OCI-M2 (cell line): ENCODE data around the gene NEGR1.

Source experiments
- DNase-seq: peaks from one replicate; lab custom pipeline; 2025; ENCODE audit not compliant: unreplicated experiment; lab: John Stamatoyannopoulos, UW

NEGR1 gene

DNA sequence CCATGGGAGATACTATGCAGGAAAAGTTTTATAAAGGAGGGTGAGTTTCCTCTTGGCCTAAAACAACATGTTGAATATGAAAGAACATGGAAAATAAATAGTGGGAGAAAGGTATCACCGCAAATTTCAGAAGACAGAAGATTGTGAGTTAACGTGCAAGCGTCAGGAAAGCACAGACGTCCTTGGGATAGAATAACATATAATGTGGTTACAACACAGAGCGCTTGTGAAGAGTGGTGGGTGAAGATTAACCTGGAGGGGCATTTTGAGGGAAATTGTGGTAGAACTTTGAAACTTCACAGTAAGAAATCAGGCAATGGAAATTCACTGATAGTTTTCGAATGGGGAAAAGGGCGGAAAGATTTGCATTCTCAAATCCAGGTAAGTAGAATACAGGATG is 47.3 kb downstream of the NEGR1 start:
- no peak for DNase-seq

DNA sequence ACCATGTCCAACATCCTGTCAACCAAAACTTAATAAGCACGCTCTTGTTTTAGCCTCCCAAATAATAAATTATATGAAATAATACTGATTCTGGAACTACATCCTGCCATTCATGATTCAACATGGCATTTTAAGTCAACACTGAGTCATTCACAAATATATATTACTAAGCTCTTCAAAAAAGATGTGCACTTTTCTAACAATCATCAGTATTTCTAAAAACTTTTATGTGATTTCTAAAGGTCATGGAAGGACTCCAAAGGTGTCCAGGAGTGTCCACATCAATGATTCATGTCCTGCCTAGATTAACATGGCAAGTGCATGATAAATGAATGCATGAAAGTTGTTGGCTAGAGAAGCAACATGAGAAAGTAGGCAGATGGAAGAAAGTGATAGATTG is 51.6 kb downstream of the NEGR1 start:
- DNase-seq = no peak

GRCh38 chr1:72229893-72230292 is 52.4 kb downstream of the NEGR1 start:
- no peak for DNase-seq

DNA sequence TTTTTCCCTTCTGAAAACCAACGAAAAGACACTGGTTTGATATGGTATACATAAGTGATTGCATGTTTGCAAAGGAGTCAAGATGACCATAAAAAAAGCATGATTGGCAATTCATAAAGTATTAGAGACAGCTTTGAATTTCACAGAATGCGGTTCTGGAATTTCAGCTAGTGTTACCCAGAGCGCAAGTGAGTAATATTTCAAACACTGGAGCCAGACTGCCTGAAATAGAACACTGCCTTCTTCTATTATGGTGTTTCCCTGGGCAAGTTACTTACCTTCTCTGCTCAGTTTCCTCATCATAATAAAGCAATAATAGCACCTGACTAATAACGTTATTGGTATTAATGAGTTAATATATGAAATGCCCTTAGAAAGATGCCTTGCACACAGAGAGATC is 54.7 kb downstream of the NEGR1 start:
- no peak for DNase-seq

DNA sequence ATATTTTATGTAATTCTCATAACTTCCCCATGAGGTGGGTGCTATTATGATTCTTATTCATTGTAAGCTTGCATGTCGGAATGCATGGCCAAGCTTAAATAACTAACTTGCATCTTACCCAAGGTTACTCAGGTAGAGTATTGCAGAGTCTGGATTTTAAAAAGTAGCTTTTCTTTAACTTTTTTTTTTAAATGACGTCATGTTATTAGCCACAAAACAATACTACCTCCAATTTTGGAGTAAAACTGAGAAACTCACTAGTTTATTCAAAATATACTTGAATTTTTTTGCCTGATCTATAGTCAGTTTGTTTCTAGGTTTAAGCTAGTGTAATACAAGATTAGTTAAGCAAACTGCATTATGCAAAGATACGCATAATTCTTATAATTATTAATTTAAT is 57.8 kb downstream of the NEGR1 start:
- DNase-seq = no peak

DNA sequence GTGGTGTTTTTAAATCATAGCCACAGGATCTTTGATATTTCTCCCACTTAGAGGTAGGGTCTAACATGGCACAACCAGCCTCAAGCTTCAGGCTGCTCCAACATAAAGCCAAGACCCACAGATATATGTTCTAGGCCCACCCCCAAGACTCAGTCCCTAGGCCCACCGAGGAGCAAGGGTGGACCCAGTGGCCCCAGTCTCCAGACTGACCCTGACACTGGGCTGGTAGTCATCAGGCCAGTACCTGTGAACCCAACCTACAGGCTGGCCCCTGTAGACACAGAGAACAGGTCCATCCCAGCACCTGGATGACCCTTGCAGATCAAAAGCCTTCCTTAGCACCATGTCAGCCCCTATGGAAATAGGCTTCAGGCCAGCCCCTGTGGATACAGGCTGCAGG is 60.5 kb downstream of the NEGR1 start:
- DNase-seq = no peak

DNA sequence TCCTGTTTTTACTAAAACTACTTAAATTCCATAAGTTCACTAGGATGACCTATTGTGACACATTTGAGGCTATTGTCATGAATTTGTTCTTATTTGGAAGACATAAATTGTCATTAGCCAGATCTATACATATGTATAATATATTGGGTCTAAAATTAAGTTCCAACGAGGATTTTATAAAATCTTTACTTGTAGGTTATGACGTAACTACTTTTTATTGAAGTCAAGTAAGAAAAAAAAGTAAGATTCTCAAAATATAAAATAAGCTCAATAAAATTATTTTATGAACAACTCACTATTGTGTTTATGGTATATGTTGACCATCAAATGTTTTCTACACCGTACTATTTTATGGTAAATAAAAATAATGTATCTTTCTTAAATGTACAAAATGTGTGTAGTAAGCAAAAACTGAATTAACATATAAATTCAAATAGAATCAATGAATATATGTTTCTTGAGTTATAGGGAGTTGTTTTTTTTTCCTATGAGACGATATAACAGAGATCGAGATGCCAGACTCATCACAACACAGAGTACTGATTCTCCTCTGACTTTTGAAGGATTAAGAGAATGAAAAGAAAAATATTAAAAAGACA is 64.1 kb downstream of the NEGR1 start:
- DNase-seq = no peak

DNA sequence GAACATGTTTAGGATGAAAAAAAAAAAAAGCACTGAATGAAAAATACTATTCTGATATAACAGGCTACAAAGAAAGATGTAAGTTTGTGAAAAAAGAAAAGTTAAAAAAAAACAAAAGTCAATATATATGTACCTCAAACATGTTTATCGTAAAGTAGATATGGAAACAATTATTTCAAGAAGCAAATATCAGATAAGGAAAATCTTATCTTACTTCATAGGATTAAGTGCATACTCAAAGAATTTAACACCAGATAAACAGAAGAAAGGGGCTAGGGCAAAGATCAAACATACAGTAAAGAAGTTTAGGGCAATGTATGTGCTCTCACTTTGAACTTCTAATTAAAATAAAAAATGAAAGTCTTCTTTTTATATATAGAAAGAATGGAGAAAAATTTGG is 75.3 kb downstream of the NEGR1 start:
- DNase-seq = no peak

GRCh38 chr1:72202761-72203160 is 79.6 kb downstream of the NEGR1 start:
- DNase-seq = no peak

DNA sequence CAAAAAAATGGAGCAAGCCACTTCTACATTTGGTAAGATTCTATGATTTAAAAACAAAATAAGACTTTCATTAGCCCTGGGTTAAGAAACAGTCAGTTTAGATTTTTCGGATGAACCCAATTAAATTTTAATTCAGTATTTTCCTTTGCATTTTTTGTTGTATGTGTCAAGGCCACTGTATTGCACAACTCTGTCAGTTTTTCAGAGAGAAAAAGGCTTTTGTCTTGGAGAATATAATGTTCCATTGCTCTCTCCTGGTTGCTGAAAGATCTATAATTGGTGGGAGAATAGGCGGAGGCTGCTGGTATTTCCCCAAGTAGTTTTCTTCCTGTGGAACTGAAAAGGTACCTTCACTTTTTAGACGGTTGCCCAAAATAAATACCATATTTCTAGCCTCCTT is 84.6 kb downstream of the NEGR1 start:
- DNase-seq = no peak

DNA sequence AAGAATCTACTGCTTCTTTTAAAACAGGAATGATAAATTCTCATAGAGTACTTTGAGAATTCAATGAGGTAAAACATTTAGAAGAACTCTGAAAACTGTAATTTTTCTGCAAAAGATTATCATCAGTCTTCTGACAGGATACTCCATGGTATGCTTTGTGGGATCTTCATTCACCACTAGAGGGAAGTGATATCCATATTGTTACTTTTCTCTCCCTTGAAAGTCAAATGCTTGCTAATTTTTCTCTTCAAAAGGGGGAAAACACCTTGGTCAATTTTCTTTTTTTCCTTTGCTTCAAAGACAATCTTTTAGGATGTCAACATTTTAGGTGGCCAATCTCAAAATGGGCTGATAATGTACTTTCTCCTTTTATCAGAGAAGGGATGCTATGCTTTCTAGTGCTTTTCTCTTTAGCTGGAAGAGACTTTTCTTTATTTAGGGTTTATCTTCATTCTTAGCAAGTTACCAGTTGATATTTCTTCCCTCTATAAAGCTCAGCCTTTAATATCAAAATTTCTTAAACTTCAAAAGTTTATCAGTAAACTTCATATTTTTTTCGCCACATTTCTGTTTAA is 95.5 kb downstream of the NEGR1 start:
- no peak for DNase-seq

DNA sequence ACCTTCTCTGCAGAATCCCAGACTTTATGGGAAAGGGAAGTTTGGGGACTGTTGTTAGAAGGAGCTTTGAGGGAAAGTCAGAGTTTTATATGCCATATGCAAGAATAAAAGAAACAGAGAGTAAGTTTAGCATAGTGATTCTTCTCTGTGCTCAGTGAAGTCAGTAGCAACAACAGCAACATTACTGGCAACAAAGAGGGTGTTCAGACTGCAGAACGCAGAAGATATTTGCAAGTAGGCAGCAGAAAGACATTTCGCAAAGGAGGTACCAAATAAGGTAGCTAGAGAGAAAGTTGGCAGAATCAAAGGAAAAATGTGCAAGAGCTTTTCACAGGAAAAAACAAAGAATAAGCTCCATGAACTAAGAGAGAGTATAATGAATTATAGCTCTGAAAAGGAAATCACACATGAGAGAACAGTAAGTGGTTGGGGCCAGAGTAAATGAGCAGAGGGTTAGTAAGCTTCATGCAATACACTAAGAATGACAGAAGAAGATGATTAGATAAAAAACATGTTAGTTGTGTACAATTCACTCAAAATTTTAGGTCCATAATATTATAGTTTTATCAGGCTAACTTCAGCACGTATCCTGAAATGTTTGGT is 98.1 kb downstream of the NEGR1 start:
- no peak for DNase-seq

DNA sequence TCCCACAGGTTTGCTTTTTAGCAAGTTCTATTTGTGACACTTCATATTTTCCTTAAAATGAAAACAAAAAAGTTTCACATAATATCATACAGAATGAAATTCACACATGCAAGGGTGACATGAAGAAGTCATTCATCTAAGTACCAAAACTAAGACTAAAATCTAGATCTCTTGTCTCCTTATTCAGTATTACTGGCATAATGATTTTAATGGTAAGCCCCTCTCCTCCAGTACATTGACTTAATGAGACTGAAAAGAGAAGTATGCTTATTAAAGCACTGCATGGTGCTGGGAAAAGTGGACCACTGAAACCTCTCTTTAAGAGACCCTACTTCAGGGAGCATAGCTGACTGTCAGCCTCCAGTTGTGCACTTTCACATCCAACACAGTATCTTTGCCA is 99.5 kb downstream of the NEGR1 start:
- no peak for DNase-seq

DNA sequence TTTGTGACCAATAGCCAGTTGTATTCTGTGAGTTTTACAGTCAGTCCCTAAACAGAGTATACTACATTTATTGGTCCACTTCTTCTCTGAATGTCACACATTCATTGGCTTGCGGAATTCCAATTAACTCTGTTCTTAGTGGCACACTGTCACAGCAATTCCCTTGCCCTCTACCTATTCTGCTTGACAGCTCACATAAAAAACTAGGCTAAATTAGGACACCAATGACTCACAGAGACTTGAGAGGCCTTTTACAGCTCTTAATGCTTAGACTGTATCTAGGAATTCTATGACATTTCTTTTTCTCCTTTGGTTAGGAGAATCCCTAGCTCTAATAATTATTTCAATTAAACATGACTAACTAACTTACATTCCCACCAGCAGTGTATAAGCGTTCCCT is 104.1 kb downstream of the NEGR1 start:
- DNase-seq = no peak

DNA sequence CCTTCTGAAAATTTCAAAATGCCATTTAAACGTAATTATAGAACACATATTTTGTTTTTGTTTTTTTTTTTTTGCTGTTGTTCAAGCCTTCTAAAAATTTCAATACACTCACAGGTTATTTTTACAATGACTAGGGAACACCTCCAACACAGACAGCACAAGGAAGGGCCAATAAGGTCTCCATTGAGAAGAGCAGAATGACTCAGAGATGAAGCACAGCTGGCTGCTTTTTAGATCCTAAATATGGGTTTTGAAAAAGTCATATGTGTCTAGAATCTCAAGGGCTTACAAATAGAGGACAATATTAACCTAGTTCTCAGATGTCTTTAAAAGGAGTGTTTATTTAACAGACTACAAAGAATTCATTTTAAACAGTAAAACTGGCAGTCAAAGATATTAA is 104.6 kb downstream of the NEGR1 start:
- DNase-seq = no peak

GRCh38 chr1:72170246-72170645 is 112.1 kb downstream of the NEGR1 start:
- DNase-seq = no peak

GRCh38 chr1:72166426-72166825 is 115.9 kb downstream of the NEGR1 start:
- DNase-seq = no peak

DNA sequence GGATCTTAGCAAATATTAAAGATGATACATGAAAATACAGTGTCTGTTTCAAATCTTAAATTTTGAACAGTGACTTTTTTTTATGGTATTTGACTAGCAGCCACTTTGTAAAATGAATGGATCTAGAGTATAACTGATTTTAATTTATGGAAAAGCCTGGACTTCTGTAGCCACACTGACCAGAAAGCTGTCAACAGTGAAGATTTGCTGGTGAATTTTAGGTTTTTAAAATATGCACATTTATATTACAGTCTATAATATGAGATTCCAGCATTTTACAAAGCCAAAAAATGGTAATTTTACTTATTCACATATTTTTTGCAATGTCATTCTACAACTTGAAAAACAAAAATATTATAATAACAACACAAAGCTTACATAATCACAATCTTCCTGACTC is 131.8 kb downstream of the NEGR1 start:
- no peak for DNase-seq

DNA sequence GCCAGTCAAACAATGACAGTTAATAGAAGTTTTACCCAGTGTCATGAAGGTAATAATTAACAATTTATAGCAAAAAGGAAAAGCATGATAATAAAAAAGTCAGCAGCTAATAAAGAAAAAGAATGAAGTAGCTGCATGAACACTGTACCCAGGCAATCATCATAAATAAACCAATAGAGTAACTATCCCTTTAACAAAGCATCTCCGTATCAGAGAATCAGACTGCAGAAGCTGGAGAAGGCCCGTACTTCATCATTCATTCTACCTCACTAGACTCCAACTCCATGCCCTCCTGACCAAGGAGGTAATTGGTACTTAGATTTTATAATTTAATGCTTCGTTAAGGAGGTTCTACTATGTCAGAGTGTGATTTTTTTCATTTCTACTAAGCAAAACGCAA is 140.5 kb downstream of the NEGR1 start:
- DNase-seq = no peak

DNA sequence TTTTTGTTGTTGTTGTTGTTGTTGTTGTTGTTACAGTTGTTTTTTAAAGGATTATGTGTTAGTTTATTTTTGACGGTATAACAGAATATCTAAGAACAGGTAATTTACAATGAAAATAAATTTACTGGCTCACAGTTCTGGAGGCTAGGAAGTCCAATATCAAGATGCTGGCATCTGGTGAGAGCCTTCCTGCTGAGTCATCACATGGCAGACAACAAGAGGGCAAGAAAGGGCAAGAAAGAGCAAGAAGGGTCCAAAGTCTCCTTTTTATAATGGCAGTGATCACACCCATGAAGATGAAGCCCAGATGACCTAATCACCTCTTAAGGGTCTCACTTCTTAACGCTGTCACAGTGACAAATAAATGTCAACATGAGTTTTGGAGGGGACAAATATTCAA is 142.1 kb downstream of the NEGR1 start:
- no peak for DNase-seq

GRCh38 chr1:72137656-72138055 is 144.7 kb downstream of the NEGR1 start:
- DNase-seq = no peak

- no peak for DNase-seq
Measured at GRCh38 chr1:72129869-72130268, 152.5 kb downstream of the NEGR1 start.
